Sciatic nerve (tissue), 2 donors: Measurements from ENCODE around the gene DNAJC15. TPM values are rescaled to one million over a fixed set of nuclear protein-coding genes. Genes with fewer than 3 reads are reported as not detected.
A peak's percentile ranks its signal among the peaks of the same experiment; 100 is the strongest.
"Not testable (repeated sequence)": the region's sequence is repeated elsewhere in the genome, so short reads cannot be mapped to it uniquely, and the experiment has no call there.

Experiments used
- ATAC-seq: fragments of 200-7000 bp; cut with Tn5 transposase; one replicate; pipeline ENCODE4 v1.9.1; 2020; ENCODE audit warnings: mild to moderate bottlenecking, moderate library complexity
- DNase-seq: peaks from one replicate; pipeline ENCODE4 v3.0.0-alpha.2; 2020; ENCODE audit warnings: low spot score
- intact Hi-C: fragments of 100-400 bp; cut with DNase I; formaldehyde crosslinking; loops from one replicate; pipeline ENCODE4 v1.14.2; 2022
- total RNA-seq: library from RNA; stranded (reverse); fragmentation: NEBNext Ultra II Directional; extraction: Animal tissue kit (Norgen Biotek cat#: 25700); gene quantifications from one replicate; pipeline ENCODE4 v1.2.1, GENCODE V29; 2021
- donor health status: DM: no; HTN: no; CAD: no.
- donor health status: DM: no; HTN: no; CAD: no.

Gene DNAJC15
- 6.2 TPM for total RNA-seq

DNA sequence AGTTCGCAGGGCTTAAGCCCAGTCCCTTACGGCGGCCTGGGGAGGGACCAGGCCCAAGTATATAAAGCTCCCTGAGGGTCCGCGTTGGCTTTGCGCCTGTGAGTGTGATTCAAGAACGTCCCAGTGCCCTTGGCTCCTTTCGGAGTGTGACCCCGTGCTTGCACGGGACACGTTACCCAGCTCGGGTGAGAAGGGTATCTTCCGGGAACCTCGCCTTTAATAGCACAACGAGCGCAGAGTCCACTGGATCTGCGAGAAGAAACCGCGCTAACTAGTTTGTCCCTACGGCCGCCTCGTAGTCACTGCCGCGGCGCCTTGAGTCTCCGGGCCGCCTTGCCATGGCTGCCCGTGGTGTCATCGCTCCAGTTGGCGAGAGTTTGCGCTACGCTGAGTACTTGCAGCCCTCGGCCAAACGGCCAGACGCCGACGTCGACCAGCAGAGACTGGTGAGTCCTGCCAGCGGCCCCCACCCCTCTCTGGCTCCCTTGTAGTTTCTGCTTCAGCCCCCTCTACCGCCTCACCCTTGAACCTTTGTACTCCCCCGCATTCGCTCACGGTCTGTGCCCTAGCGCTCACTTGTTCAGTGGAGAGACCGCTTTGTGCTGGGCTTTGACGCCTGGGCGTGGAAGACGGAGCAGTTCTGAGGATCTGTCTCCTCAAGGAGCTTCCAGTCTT, at the start of gene DNAJC15:
Gene DNAJC15 (plus strand): TSS at position 298 of the 675 bp plus-strand sequence. CDS start 41 bp downstream, at position 339.
- DNase-seq (peak; percentile 78), ATAC-seq (peak; percentile 96)
- intact Hi-C loops, result no loop called here

DNA sequence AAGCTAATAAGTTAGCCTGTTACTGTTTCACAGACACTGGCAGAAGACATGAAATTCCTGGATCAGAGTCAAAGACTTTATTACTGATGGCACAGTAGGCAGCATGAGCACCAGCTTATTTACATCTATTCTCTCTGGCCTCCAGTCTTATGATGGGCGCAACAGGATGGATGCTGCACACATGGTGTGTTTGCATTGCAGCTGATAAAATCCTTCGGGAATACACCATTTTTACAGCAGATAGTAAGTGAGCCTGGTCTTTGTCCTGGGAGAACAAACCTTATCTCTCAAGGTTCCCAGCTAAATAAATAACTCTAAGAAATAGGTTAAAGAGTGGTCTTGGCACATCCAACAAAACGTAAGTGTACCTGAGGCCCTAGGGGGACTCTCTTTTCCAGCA, 47.3 kb upstream of the DNAJC15 start:
- intact Hi-C loops, result no loop called here
- DNase-seq (no peak), ATAC-seq (no peak)

DNA sequence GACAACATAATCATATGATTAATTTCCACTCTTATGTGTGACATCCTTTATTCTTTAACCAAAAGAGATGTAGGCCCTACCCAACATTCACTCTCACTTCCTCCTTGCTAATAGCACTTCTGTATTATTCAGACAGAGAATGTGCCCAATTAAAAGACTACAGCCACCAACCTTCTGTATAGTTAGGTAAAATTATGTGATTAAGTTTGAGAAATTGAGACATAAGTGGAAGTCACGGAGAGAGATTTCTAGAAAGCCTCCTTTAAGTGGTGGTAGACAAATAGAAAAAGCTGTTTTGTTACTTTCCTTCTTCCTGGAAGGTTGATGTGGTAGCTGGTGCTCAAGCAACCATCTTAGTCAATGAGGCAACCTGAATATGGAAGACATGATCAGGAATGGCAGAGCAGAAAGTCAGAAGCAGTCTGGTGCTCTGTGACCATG, 46.1 kb upstream of the DNAJC15 start:
- intact Hi-C loops, result no loop called here
- DNase-seq, result no peak
- ATAC-seq, result no peak

DNA sequence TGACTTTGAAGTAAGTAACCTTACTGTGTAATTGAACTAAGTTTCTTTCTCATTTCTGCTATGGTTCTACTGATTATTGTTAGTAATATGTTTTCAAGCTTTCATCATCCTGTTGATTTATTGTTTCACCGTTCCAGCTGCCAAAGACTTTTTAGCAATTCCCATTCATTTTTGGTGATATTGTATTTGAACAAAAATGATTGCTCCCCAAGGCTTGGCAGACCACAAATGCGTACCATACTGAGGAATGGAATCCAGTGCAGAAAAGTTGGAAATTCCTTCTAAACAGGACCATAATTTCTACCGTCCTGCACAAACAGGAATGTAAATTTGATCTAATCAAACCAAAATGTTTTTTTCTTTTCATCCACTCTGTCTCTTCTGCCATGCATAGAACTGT, 42.1 kb upstream of the DNAJC15 start:
- no peak for DNase-seq

DNA sequence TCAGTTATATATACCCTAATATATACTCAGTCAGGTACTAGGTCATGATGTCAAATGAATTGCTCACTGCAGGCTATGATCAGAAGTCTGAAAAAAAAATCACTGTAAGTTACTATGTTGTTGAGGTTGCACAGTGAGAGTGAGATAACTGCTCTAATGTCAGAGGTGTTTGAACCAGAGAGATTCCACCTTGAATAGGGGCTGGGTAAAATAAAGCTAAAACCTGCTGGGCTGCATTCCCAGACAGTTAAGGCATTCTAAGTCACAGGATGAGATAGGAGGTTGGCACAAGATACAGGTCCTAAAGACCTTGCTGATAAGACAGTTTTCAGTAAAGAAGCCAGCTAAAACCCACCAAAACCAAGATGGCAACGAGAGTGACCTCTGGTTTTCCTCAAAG, 41.5 kb upstream of the DNAJC15 start:
- DNase-seq, result no peak
- ATAC-seq, result no peak
- intact Hi-C loops, result loop anchor here (10.0 kb wide), 1 partner anchor 1787 kb away; the partner anchor contains the start of gene KBTBD7

More for the DNA sequence above, 42.1 kb upstream of the DNAJC15 start:
- intact Hi-C loops, result loop anchor here (10.0 kb wide), 1 partner anchor 1787 kb away; the partner anchor contains the start of gene KBTBD7
- ATAC-seq, result no peak

DNA sequence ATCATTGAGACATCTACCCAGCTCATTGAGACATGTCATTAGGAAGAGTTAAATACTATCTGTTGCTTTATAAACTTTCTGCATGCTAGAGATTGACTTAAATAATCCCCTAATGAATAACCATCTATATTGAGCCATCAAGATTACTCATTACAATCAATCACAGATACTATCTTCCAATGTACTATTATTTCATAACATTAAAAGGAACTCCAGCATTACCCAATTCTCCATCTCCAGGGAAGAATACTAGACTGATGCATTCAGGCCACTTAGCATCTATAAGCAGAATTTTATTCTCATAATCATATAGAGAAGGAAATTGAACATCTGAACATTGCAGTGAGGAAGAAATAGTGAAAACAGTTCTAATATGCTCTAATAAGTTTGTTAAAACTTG, 39.4 kb upstream of the DNAJC15 start:
- intact Hi-C loops, result loop anchor here (10.0 kb wide), 1 partner anchor 1789 kb away; the partner anchor contains the start of gene KBTBD7
- no peak for DNase-seq
- ATAC-seq, result no peak

DNA sequence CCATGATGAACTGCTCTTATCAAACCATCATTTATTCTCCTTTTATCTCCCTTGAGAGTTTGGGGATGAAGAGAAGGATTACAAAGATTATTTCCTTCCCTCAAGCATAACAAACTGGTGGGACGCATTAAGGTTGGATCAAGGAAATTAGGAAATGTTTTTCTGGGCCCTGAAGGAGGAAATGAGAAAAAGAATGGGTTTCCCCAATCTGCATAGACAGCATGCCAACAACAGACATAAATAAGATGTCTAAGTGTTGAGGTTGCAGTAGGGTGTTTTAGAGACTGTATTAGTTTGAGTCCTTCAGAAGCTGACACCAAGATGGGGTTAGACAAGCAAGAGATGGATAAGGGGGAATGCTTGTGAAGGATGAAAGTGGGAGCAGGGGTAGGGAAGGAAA, 38.7 kb upstream of the DNAJC15 start:
- intact Hi-C loops, result loop anchor here (10.0 kb wide), 1 partner anchor 1790 kb away; the partner anchor contains the start of gene KBTBD7

DNA sequence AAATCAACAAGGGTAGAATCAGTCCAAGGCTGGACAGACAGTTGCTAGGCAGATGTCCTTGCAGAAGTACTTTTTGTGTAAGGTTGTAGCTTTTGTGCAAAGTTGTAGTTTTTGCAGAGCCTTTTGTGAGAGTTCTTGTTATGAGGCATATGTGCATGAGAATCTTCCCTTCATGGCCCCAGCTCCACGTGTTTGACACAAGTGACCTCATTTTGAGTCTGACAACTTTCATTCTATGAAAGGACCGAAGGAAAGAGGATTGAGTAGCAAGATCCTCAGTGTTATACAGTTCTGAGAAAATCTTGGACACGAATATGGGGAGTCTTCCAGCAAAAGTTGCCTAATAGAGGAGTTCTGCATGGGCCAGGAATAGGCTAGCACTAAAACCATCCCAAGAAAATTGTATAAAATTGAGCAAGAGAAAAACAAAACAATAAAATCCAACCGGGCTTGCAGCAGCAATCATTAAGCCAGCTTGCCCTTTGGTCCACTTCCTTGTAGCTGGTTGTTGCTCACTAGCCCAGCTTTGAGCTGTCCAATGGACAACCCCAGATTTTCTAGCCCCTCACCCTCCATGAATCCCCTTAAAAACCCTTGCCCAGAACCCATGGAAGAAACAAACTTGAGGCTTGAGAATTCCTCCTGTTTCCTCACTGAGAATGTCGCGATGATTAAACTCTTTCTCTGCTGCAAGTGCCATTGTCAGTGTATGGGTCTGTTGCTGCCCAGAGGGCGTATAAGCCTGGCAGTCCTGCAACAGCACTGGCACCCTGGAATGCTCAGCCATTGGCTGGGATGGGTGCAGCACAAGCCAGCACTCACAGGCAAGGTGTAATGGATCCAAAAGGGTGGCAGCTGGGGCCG, 37.8 kb upstream of the DNAJC15 start:
- intact Hi-C loops, result loop anchor here (10.0 kb wide), 1 partner anchor 1791 kb away; the partner anchor contains the start of gene KBTBD7

More for the DNA sequence above, 38.7 kb upstream of the DNAJC15 start:
- no peak for ATAC-seq
- DNase-seq, result no peak

DNA sequence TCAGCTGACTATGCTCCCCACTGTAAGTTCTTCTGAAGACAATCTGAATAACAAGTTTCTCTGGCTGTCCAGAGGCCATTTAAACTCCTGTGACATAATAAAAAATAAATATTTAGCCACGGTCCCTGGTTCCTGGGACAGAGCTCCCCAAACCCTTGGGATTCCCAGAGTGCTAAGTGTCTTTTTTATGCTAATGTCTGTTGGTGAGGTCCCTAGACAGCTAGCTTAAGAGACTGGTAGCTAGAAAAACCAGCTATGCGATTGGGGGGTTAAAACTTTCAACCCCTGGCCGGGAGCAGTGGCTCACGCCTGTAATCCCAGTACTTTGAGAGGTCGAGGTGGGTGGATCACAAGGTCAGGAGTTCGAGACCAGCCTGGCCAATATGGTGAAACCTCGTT, 37.2 kb upstream of the DNAJC15 start:
- ATAC-seq, result no peak
- intact Hi-C loops, result loop anchor here (10.0 kb wide), 1 partner anchor 1791 kb away; the partner anchor contains the start of gene KBTBD7

More for the DNA sequence above, 37.8 kb upstream of the DNAJC15 start:
- DNase-seq, result no peak
- ATAC-seq, result peak; percentile 93

DNA sequence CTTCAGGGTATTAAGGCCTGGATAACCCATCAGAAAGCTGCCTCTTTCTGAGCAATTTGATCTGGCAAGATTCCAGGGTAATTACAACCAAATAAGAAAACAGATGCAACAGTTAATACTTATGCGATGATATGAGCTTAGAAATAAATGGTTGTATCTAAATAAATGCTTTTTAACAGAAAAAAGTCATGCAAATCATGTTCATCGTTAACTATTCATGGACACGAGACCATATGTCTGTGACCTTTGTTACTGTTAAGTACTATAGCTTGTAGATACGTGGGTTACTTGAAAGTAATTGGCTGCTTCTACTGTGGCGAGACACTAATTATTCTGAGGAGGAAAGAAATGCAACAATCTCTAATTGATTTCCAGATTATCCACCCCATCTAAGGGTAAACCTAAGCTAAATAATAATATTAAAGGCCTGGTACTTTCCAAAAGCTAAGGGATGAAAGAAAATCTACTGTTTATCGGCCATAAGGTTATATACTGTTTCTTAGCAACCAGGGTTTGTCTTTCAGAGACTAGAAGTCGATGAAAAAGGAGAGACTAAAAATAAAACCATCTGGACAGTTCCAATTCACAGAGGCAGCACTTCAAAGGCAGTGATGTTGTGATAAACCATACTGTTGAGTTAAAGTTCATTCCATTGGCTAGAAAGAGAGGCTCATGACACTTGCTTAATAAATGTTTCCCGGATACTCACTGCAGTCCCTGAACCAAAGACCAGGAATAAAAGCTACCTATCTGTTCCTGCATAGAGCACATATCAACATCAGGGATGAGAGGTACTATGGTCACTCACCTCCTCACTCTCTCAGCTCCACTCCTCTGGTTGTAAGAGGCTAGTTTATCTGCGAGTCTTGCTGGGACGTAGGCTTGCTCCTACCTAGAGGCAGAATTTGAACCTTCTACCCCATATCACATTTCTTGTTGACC, 32.8 kb upstream of the DNAJC15 start:
- intact Hi-C loops, result no loop called here
- DNase-seq, result no peak
- no peak for ATAC-seq

More for the DNA sequence above, 37.2 kb upstream of the DNAJC15 start:
- DNase-seq, result no peak

DNA sequence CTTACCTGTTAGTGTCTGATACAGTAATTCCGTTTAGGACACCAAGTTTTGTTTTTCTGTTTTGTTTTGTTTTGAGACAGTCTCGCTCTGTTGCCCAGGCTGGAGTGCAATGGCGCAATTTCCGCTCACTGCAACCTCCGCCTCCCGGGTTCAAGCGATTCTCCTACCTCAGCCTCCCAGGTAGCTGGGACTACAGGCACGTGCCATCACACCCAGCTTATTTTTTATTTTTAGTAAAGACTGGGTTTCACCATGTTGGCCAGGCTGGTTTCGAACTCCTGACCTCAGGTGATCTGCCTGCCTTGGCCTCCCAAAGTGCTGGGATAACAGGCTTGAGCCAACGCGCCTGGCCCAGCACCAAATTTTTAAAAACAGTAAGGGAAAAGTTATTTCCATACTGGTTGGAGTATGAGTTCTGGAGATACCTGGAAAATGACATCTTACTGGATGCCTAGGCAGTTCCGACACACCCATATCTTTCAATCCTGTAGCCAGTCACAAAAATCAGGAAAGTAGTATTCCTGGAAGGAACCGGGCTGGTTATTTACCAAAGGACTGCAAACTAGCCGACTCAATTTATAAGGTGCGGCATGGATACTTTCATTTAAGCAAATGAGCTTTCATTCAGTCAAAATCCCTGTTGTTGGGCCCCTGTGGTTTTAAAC, 32.0 kb upstream of the DNAJC15 start:
- intact Hi-C loops, DNase-seq, ATAC-seq: not testable (repeated sequence)

DNA sequence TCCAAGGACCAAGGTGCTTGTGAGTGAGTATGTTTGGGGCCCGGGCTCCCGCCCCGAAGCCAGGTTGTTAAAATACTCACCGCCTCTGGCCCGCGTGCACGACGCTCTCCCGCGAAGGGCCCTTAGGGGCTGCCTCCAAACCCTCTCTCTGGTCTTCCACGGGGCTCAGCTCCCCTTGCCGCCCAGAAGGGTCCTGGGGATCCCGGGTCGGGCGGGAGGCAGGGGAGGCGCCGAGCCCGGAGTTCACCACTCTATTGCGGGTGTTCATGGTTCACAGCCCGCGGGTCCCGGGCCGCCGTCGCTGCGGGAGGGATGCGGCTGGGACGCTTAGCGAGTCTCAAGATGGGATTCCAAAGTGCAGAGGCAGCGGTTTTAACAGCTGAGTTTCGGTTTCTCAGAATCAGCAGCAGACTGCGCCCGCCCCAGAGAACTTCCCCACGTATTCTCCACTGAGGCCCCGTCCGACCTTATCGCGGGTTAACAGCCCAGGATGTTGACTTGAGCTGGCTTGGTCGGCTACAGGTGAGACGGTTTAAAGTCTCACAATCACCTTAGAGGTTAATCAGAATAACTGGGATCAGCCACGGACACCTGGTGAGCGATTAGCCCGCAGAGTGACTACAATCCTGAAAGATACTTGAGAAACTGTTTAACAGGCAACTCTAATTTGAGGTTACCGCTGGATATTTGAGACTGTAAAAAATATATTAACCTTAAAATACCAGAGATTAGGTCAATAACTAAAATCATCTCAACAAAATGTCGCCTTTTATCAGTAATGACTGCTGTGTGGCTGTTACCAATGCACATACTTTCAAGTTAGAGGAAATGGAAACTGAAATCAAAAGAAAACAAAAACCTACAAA, 31.3 kb upstream of the DNAJC15 start, which contains the start of gene EPSTI1:
Gene EPSTI1 (minus strand): TSS at position 344 of the 866 bp plus-strand sequence. CDS start 76 bp downstream, at position 268.
- peak; percentile 93 for ATAC-seq
- peak; percentile 77 for DNase-seq
- intact Hi-C loops, result no loop called here

DNA sequence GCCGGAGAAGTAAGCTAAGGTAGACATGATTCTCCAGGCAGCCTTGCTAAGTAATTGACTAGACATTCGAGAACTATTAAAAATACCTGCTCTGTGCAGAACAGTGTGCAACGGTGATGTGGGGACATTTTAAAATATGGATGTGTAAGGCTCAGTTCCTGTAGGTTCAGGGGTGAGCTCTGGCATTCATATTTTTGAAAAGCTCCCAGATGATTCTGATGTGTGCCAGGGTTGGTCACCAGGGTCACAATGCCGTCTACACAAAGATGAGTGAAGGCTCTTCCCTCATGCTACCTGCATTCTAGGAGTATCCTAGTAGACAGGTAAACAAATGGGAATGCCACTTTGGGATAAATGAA, 30.6 kb upstream of the DNAJC15 start:
- intact Hi-C loops, result no loop called here
- ATAC-seq (peak; percentile 13), DNase-seq (no peak)

DNA sequence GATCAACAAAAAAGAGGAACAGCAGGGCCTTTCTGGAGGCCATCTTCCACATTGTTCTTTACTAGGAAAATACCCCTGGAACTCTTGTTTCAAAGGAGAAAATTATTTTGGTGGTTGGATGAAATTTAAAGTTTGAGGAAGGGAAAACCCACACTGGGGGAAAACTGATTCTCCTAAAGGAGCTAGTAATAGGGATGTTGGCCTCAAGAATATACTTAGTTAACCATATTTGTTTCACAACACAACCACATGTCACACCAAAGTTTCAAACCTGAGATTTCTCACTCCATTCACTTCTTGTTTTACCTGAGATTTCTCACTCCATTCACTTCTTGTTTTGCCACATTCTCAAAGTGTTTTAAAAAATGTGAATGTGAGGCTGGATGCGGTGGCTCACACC, 28.5 kb upstream of the DNAJC15 start:
- ATAC-seq (no peak), DNase-seq (no peak)
- intact Hi-C loops, result no loop called here

DNA sequence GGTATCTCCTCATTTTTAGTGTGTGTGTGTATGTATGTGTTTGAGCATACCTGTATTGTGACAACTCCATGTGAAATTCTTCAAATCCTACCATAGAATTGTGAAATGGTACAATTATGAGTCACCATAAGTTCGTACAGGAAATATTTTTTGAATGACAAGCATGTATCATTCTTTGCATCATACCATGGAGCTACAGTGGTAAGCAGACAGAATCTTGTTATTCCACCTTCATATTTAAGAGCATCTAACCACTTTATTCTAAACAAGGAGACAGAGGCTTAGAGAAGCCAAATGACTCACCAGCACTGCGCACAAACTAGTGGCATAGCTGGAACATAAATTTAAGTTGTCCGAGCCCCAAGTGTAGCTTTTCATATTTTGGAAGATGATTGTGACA, 26.8 kb upstream of the DNAJC15 start:
- no peak for DNase-seq
- no peak for ATAC-seq
- intact Hi-C loops, result no loop called here

DNA sequence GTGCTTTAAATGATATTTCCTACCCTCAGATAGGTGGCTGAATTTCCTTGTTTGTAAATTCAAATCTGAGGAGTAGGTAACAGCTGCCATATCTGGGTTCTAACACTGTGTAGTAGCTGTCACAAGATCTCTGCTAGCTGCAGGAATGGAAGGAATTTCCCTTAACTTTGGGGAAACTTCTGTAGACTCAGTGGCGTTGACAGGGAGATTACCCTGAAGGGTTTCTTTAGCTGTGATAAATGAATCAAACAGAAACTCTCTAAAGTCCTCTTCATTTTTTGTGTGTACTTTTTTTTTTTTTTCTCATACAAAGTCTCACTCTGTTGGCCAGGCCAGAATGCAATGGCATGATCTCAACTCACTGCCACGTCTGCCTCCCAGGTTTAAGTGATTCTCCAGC, 26.0 kb upstream of the DNAJC15 start:
- intact Hi-C loops, result no loop called here
- no peak for ATAC-seq
- DNase-seq, result no peak

DNA sequence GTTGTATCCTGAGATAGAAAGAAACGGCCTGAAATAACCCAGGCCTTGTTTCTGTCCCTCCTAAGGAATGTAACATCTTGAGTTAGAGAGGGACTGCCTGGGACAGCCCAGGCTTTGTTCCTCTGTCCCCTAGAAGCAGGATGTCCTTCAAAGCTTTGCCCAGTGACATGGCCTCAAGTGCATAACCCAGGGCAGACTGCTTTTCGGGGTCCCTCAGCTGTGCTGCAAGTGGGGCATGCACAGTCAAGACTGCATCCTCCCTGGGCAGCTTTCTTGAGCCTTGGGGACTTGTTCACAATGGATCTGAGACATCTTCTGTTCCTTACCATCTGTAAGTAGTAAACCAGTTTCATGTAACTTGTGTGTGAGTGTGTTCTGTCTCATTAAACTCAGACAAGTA, 23.9 kb upstream of the DNAJC15 start:
- ATAC-seq (no peak), DNase-seq (no peak)
- intact Hi-C loops, result no loop called here
